Central memory CD4-positive, alpha-beta T cell (primary cell): ENCODE measurements around the gene KCNH5.

Experiments used
- DNase-seq: peaks from one replicate; pipeline ENCODE4 v3.0.0; 2022

The KCNH5 gene

DNA sequence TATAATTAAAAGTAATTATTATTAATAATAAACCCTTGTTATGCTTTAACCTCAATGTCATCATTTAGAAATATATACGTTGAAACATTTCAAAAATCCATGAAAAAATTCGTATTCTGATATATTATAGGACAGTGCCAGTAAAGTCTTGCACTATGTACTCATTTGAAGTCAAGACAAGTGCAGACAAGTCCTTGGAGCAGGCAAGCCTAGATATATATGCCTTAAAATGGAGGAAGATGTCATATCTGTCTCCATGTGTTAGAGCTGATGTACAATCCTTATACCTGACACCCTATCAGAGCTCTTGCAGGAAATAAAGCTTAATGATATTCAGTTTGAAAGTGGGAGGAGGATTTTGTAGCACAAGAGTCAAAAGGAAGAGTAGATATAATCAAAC lies 310.4 kb downstream of the KCNH5 start:
- DNase-seq, result no peak

DNA sequence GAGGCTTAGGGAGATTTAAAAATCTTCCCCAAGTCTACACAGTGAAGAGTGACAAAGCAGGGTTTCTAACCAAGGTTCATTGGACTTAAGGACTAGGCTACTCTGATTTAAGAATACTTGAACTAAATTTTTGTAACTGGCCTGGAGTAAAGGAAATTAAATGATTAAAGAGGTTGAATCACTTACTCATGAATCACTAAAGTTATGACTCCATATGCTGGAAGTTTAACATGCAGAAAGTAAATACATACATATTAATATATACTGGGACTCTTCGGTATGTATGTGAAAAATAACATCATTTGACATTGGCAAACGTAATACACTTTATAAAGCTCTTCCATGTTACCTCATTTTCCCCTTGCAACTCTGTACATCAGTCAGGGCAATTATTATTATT lies 322.9 kb downstream of the KCNH5 start:
- DNase-seq, result no peak

DNA sequence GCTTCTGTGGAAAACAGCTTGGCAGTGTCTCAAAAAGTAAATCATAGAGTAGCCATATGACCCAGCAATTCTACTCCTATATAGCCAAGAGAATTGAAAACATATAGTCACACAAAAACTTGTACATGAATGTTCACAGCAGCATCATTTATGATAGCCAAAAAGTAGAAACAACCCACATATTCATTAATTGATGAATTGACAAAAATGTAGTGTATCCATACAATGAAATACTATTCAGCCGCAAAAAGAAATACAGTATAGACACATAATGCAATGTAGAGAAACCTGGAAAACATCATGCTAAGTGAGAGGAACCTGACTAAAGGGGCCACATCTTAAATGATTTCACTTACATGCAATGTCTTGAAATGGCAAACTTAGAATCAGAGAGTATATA lies 326.6 kb downstream of the KCNH5 start:
- no peak for DNase-seq

DNA sequence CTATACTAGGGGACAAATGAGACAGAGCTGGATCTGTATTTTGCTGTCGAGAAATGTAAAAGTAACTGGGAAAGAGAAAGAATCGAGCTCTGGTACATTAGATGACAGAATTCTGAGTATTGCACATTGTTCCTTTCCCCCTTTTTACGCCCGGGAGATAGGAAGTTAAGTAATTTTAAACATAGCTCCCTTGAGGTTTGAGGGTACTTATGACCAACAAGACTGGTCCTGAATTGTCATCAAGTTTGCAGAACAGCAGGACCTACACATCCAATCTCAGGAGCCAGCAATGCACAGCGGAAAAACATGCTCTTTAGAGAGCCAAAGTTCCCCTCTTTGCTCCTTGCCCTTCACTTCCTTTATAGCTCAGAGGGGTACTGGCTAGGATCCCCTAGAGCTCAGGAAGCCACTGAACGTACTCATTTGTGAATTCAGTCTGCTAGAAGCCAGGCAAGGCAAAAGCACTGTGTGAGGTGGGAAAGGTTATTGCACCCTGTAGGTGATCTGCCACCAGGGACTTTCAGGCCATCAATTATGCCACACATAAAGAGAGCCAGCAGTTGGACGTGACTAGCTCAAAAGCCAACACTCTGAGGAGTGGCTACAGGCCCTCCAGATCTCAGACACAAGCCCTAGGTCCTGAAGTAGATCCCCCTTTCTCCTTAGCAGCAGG lies 333.8 kb downstream of the KCNH5 start:
- no peak for DNase-seq

DNA sequence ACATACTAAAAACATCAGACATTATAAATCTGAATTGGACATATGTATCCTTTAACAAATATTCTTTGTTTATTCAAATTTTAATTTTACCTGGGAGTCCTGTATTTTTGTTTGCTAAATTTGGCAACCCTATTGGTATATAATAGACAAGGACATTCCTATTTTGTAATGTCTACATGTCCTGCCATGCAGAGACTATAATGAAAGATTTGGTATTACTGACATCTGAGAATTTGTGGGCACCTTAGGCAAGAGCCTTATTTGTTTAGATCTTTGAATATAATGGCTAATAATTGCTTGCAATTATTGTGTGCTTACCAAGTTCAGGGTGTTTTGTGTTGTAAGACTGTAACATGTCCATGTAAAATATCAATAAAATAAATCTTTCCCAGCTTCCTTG lies 334.4 kb downstream of the KCNH5 start:
- DNase-seq, result no peak

DNA sequence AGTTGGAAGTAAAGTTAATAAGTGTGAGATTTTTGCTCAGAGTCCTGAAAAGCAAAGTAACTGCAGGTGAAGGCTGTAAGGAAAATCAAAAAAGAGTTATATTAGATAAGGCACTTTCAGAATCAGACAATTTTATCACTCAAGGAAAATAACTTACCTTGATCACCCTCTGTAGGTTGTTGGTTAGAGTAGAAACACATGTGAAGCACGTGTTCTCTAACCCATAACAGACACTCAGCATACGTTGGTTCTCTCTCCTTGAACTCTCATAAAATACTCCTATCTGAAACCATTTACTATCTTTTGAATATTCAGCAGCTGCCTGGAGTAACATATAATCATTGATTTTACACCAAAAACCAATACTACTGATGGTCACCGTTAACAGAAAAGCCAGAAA lies 335.5 kb downstream of the KCNH5 start:
- no peak for DNase-seq

DNA sequence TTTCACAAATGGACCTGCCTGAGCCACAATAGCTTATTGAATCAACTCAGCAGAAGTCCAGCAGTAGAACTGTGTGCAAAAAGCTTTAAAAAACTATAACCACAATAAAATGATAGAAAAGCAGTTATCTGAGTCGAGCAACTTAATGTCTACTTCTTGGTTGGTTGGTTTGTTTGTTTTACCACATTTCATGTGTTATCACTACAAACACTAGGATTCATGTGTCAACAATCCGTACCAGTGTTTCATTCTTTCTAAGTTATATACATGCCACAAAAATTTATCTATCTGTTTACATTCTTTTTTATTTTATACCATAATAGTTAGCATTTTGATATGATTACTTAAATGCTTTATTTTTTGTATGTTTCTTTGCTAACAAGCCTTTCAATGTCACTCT lies 339.0 kb downstream of the KCNH5 start:
- no peak for DNase-seq

DNA sequence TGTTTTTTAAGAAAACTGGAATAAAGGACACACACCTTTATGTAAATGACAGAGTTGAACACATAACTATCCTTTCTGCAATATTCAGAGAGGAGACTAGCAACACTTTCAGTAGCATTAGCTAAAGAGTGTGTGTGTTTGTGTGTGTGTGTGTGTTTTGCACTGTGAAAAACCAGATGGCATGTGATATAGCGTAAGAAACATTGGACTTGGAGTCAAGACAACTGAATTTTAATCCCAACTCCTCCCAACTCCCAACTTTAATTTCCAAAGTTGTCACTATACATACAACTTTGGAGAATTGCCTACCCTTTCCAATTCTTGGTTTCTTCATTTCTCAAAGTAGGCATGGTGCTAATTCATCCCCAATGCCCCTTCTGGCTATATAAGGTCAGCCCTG lies 347.8 kb downstream of the KCNH5 start:
- no peak for DNase-seq

DNA sequence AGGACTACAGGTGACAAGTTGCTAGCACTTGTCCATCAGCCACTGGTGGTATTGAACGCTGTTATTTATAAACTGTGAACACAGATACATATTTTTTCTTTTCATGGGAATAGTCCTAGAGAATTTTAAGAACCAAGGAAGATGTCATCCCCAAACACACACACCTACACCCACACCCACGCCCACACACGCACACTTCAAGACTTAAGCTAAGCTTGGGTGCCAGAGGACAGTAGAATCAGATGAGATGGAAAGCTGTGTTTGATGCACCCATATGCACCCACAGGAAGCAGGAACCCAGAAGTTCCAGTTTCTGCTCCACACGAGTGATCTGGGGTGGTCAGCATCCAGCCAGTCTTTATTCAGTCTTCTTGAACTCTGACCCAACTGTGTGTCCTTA lies 348.3 kb downstream of the KCNH5 start:
- DNase-seq, result no peak

DNA sequence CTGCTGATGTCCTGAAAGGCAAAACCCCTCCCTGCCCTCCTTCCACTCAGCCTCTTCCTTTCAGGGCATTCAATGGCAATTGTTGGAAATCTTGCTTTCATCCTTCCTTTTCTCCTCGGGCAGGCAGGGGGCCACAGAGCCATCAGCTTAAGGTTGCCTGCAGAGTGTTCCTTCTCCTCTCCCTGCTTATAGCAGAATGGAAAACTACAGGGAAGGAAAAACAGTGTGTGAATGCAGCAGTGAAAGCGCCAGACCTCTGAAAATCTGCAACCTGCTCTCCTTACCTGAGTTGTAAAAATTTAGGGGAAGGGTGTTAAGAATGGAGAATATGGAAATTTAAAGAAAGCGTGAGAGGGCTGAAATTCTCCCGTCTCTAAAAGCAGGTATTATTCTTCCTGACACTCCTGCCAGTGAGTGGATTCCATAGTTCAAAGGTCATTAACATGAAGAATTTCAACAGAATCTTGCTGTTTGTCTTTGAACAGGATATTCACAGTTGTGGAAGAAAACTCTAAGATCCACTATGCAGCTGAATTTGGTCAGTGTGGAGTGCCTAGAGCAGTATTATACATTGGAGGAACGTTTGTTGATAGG lies 348.8 kb downstream of the KCNH5 start:
- DNase-seq, result no peak

DNA sequence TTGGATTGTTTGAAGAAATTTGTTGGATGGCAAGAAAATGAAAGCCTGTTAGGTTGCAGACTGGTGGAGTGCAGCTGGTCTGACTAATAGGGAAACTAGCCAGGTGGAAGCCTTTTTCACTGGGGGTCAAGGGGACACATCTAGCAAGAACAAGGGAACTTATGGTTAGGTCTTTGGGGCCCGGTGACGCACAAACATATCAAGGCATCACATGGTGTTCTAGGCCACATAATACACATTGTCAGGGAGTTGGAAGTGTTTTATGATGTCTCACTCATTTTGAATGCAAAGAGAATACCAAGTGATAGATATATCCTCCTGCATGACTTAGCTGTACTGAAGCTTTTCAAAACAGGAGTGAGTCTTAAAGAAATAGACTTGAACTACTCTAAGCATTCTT lies 351.2 kb downstream of the KCNH5 start:
- no peak for DNase-seq

DNA sequence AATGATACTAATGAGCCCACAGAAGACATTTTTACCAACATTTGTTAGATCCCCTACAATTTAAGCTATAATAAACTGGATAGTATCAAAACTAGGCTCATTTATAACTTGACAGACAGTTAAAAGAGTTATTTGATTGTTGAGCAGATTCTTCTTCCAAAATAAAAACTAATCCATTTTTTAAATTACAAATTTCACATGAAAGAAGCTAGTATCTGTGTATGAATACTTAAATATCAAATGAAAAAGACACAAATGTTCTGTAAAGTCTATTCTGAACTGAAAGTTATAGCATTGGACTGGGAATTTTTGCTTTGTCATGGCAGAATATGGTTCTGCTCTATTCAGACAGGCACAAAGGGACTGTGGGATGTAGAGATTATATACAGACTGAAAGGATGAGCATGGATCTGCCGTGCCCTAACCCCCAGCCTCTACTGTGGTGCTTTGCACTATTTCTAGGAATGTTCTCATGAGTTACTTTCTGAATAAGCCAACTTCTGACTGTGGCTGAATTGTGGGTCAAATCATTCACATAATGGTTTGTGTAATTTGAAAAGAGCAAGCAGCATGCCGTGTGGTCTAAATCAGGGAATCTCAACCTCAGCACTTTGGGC lies 352.7 kb downstream of the KCNH5 start:
- no peak for DNase-seq

DNA sequence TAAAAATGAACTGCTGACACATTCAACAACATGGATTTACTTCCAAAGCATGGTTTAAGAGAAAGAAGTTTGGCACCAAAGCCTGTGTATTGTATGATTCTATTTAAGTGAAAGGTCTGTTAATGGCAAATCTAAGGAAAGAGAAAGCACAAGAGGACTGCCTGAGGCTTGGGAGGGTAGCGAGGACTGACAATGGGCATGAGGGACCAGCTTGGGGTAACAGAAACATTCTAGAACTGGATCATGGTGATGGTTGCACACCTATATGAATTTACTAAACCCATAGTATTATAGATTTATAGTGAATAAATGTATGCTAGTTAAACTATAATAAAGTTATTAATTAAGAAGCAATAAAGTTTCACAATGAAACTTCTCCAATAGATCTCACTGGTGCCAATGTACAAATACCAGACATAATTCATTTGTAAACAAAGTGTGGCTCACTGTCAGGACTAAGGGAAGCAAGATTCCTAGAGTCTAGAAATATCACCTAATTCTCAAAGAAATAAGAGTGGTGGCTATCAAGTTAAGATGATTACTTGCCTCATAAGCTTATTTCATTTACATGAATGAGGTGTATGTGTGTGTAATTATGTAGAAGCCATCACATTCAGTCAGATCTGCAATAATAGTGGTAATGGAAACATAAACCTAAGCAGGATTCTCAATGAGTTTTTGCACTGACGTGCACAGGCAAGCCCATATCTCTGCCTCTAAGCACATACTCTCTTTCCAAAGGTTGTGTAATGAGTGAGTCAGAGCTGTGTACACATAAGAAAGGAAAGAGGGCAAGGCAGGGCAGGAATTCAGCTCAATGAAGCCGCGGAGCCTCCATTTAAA lies 353.4 kb downstream of the KCNH5 start:
- DNase-seq, result no peak

DNA sequence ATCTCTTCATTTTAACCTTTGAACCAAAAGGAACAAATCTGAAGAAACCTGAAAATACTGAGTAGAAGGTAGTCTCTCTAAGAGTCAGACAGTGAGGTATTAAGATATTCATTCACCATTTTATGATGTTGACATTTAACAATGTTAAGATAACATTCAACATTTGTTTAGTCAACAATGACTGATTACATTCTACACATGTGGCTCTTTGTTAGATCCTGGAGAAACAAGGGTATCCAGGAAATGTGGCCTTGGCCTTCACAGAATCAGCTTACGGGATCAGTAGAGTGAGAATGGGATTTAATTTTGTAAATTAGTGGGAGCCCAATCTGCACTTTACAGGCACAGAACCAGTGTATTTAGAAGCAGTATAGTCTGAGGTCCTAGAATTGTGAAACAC lies 355.5 kb downstream of the KCNH5 start:
- no peak for DNase-seq

DNA sequence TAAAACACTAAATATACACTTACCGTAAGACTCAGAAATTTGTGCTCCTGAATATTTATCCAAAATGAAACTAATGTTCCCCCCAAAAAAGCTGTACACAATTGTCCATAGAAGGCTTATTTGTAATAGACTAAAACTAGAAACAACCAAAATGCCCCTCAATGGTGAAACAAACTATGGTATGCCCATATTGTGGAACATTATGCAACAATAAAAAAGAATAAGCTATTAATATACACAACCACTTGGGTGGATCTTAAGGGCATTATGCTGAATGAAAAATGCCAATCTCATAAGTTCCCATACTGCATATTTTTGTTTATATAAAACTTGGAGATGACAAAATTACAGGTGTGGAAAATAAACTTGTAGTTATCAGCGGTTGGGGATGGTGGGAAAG lies 357.4 kb downstream of the KCNH5 start:
- no peak for DNase-seq

DNA sequence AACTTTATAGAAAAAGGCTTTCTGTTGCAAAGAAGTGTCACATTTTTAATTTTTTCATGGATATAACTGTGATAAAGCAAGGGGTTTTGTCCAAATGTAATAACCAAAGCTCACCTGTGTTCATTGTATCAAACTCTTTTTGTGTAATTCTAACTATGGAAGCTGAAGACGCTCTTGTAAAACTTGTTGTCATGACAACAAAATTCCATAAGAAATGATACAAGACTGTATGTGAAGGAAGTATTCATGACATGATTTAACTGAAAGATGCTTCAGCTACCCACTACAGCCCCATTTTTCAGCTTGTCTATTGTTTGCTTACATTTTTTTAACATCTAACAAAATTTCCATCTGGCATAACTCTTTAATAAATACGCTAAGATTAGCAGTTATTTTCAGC lies 360.9 kb downstream of the KCNH5 start:
- DNase-seq, result no peak

DNA sequence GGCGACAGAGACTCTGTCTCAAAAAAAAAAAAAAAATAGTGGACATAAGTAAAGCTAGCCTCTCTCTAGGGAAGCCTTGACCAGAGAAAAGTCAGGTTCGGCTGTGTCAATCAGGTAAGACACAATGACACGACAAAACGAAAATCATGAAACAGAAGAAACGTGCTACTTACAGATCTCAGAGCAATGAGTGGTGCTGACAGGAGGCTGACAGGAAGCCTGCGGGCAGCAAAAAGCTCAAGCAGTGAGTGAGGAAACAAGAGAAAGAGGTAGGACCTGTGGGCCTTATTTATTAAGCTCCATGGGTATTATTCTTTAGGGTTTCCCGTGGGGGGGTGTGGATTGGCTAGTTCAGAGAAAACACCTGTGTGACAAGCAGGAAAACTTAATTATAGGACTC lies 363.1 kb downstream of the KCNH5 start:
- no peak for DNase-seq

DNA sequence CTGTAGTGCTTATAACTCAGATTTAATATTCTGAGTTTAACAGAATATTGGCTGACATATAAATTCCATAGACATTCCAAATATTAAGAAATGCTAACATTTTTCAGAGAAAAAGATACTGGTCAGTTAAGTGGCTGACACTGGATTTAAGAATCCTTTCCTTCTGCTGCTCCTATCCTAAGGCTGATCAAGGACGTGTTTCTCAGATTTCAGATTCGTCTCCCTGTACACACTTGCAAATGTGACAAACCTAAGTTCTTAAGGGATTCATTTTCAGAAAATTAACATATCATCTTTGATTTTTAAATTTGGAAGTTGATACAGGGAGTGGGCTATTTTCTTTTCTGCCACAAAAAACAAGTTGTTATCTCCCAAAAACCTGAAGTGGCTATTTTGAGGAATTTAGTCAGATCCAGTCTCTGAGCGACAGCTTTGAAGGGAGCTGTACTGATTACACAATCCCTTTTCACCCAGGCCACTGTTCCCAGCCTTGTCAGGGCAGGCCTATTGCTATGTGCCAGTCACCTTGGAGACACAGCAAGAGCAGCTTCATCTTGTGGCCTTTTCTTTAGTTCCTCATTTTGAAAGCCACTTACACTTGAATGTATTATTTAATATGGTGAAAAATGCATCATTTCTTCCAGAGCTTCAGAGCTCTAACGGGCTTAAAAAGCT lies 370.6 kb downstream of the KCNH5 start:
- no peak for DNase-seq

DNA sequence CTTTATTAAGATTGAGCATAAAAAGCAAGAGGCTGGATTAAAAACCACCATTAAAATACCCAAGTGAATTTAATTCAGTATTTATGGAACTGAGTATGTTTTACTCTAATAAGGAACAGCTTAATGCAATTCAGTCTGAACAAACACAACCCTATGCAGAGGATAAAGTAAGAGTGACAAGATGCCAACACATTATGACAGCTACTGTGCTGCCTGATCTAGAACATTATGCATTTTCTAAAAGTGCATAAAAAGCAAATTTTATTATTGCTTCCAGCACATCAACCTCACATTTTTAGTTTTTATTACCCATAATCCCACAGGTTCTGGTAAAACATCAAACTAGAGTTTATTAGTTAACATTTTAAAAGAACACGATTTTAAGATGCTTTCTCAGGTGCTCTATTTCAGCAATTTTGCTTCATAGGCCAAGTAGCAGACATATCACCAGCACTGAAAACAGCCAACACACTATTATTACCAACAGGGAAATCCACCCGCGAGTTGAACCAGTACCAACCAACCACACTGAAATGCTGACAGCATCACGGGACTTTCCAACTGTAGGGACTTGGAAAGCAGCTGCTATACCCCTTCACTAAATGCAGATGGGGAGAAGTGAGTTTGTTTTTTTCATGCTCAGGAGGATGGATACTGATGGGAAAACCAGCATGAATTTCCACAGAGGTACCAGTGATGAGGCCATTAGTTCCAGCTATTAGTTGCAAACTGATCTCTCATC lies 372.1 kb downstream of the KCNH5 start:
- DNase-seq, result no peak

DNA sequence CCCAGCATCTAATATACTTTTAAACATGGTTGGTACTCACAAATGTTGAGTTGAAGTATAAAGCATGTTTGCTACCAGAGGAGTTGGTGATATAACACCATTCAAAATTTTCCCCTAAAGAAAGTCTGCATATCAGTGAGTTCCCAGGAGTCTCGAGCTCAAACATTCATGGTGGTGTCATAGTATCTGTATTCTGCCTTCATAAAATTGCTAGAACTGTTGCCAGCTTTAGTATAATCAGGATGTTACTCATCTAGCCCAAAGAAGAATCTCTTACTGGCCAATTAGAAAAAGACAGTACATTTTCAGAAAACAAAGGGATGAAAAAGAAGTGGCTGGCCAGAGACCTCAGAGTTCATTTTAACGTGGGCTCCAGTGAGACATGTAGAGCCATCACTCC lies 374.7 kb downstream of the KCNH5 start:
- no peak for DNase-seq

DNA sequence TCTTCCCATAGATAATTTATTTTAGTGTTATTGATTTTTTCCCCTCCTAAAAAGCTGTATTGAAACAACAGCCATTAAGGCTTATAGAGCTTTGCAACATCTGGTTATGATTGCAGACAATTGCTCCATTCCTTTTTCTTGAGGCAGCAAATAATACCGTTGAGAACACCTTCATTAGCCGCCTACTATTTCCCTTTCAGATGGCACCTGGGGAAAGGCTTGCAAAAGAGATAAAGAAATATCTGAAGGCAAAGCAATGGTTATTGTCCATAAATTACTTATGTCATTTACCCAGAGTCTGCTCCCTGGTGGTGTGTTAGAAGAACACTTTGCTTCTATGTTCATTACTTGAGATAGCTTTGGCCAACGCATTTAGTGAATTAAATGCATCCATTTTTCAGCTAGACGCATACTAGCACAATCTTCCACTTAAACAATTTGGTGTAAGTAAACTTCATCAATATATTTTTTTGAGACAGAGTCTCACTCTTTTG lies 377.8 kb downstream of the KCNH5 start:
- no peak for DNase-seq

DNA sequence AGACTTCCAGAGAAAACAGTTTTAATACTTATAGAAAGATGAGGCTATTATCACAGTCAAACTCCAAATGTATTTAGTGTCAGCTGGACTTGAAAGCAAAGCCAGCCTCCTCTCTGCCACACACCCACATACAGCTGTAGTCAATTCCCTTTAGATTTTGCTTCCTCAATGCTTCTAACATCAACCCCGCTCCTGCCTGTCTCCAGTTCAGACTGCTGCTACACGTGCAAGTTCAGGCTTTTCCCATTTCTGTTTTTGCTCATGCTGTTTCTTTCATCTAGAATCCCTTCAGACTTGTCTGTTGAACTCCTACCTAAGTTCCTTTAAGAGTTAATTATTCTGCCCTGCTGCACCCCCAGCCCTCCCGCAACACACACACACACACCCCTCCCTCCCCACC lies 380.0 kb downstream of the KCNH5 start:
- DNase-seq, result no peak
